ENCODE data around the gene REG1A.

REG1A gene

GRCh38 chr2:79087785-79088364 lies 32.4 kb upstream of the REG1A start, which contains the start of gene REG1B:
Gene REG1B (minus strand): TSS chr2:79087993. CDS start chr2:79087612, 381 bp downstream.
- no peak for TF ChIP-seq CTCF (IDR thresholded peaks at IDR 0.05)
- H3K4me3 ChIP-seq, result no peak within 1 kb of the TSS
- no peak for DNase-seq (ENCODE audit: low spot score)
- H3K27ac ChIP-seq, result no peak within 1 kb of the TSS

- Histone ChIP-seq H3K4me3 (no peak overlapping the region), H3K27ac (no peak overlapping the region)
- no peak for TF ChIP-seq CTCF (IDR thresholded peaks at IDR 0.05)
- no peak for DNase-seq (ENCODE audit: low spot score)
Observed at GRCh38 chr2:79090693-79091092, 29.6 kb upstream of the REG1A start.

- no peak for DNase-seq (ENCODE audit: low spot score)
- no peak for TF ChIP-seq CTCF (IDR thresholded peaks at IDR 0.05)
- Histone ChIP-seq H3K27ac (no peak overlapping the region), H3K4me3 (no peak overlapping the region)
Observed at GRCh38 chr2:79097843-79098242, 22.4 kb upstream of the REG1A start.

GRCh38 chr2:79099140-79099686 lies 21.1 kb upstream of the REG1A start:
- Histone ChIP-seq H3K4me3 (no peak overlapping the region), H3K27ac (no peak overlapping the region)
- DNase-seq (ENCODE audit: low spot score), result no peak
- no peak for TF ChIP-seq CTCF (IDR thresholded peaks at IDR 0.05)

- no peak overlapping the region for H3K27ac ChIP-seq
- TF ChIP-seq CTCF (IDR thresholded peaks at IDR 0.05), result no peak
- no peak for DNase-seq (ENCODE audit: low spot score)
- H3K4me3 ChIP-seq, result no peak overlapping the region
Observed at GRCh38 chr2:79100285-79100684, 20.0 kb upstream of the REG1A start.

GRCh38 chr2:79101024-79101423 lies 19.3 kb upstream of the REG1A start:
- DNase-seq (ENCODE audit: low spot score), result no peak
- Histone ChIP-seq H3K4me3 (no peak overlapping the region), H3K27ac (no peak overlapping the region)
- TF ChIP-seq CTCF (IDR thresholded peaks at IDR 0.05), result no peak

GRCh38 chr2:79103214-79103613 lies 17.1 kb upstream of the REG1A start:
- H3K27ac ChIP-seq, result no peak overlapping the region
- H3K4me3 ChIP-seq, result no peak overlapping the region
- DNase-seq (ENCODE audit: low spot score), result no peak
- no peak for TF ChIP-seq CTCF (IDR thresholded peaks at IDR 0.05)
